Measurements from ENCODE around the gene SLC25A18.
"Not testable (repeated sequence)": the region's sequence is repeated elsewhere in the genome, so short reads cannot be mapped to it uniquely, and the experiment has no call there.

Gene SLC25A18

DNA sequence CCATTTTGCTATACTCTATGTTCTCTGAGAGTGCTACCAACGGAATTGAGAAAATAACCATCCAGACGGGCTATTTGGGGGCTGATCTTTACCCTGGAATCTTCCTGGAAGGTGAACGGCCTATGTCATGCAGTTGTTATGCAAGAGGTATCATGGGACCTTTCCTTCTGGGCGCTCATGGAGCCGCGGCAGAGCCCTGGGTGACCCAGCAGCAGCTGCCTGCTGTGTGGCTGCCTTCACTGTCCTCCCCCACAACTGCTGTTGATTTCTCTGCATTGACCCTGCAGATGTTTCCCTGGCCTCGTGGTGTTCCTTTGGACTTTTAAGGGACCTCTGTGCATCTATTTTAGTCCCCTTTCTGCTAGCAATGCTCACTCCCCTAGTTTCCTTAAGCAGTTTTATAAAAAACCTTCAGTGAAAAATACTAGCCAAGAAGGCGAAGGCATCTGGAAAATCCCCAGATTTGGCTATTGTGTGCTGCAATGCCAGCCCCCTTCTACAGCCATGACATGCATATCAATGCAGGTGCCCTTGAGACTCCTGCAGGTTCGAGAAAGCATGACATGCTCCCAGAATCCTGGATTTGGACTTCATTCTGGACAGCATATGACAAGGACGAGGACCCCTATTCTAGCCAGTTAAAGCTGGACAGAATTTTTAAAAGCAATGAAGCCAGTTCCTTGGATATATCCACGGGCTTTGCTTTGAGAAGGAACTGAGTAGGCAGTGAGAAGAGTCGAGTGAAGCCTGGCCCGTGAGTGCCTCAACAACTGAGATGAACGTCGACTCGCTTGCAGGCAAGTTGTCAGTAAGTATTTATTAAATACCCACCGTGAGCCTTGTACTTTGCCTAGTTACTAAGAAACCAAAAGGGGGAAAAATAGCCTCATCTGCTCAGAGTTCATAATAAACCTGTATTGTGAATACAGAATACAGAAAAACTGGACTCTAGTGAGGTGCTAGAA is at the start of gene SLC25A18:
SLC25A18 (plus strand) TSS at position 593 of the 965 bp plus-strand sequence. CDS start 16,447 bp downstream, outside the sequence.
- DNase-seq: peak; percentile 18 to 60

- DNase-seq: no peak
Observed at GRCh38 chr22:17513612-17514011, 49.7 kb upstream of the SLC25A18 start.

GRCh38 chr22:17514084-17514483 is 49.2 kb upstream of the SLC25A18 start:
- DNase-seq: no peak

DNA sequence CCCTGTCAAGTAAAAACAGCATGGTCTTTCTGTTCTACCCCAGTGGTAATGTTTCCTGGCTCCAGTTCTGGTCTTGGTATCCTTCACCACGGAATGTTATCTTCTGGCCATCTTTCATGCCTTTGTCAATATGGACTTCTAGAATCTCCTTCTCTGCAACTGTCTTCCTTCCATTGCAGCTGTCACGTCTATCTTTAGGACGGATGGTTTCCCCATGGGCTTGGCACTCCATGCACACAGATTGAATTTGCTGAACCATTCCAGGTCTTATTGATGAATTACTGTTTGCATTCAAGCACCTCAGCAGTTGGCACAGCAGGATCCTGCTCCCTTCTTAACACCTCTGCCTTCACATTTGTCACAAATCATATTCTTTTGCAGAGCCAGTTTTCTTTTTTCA is 44.9 kb upstream of the SLC25A18 start:
- no peak for DNase-seq

DNA sequence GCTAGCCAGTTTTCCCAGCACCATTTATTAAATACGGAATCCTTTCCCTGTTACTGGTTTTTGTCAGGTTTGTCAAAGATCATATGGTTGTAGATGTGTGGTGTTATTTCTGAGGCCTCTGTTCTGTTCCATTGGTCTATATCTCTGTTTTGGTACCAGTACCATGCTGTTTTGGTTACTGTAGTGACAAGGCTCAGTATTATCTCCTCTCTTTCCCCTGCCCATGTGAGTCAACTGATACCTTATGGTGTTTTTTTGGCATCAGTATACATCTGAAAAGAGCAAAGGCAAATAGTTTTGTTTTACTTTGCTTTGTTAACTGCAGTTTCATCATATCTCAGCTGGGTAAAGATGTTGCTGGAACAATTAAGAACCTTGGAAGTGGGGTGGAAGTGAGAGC is 41.3 kb upstream of the SLC25A18 start:
- not testable (repeated sequence) for DNase-seq

DNA sequence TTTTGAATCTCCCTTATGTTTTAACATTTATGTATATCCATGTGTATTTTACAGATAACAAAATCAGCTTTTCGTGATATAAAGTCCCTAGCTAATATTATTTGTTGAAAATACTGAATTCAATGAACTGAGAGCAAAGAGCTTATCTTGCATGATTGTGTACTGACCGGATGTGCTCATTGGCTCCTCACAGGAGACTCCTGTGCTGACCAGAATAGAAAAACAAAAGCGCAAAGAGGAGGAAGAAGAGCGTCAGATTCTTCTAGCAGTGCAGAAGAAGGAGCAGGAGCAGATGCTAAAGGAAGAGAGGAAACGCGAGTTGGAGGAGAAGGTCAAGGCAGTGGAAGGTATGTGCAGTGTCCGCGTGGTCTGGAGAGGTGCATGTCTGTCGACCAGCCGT is 39.4 kb upstream of the SLC25A18 start:
- DNase-seq: no peak

DNA sequence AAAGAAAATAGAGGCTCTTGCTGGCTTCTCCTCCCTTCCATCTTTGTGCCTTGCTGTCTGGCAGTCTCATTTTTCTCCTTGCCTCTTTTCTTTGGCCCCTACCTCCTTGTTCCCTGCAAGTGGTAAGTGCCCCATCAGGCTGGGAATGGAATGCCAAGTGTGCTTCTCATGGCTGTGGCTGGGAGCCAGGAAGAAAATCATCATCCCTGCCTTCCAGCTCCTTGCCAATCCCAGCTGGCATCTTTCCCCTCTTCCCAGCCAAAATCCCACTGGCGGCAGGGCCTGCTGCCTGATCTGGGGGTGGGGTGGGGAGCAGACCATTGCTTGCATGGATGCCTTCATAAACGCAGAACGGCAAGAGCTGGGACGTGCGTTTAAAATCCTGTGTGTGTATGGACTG is 27.0 kb upstream of the SLC25A18 start:
- DNase-seq: no peak

GRCh38 chr22:17537155-17537554 is 26.1 kb upstream of the SLC25A18 start:
- no peak for DNase-seq

DNA sequence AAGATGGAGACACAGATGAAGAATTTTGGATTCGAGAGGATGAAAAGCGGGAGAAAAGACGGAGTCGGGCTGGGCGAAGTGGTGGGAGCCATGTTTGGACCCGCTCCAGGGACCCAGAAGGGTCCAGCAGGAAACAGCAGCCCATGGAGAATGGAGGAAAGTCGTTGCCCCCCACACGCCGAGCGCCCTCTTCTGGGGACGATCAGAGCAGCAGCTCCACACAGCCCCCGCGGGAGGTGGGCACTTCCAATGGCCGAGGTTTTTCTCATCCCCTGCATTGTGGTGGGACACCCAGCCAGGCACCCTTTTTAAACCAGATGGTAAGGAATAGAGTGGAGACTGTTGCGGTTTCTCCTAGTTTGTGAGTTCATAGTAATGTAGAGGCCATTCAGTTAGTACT is 22.8 kb upstream of the SLC25A18 start:
- no peak for DNase-seq

- DNase-seq: no peak
Observed at GRCh38 chr22:17541476-17541875, 21.8 kb upstream of the SLC25A18 start.

- no peak for DNase-seq
Observed at GRCh38 chr22:17542452-17542851, 20.8 kb upstream of the SLC25A18 start.

- DNase-seq: no peak
Observed at GRCh38 chr22:17548010-17548755, 15.1 kb upstream of the SLC25A18 start.

DNA sequence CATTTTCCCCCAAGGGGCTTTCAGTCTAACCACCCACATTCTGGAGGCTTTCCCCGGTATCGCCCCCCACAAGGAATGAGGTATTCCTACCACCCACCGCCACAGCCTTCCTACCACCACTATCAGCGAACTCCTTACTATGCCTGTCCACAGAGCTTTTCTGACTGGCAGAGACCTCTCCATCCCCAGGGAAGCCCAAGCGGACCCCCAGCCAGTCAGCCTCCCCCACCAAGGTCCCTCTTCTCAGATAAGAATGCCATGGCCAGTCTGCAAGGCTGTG is 14.6 kb upstream of the SLC25A18 start:
- DNase-seq: no peak

DNA sequence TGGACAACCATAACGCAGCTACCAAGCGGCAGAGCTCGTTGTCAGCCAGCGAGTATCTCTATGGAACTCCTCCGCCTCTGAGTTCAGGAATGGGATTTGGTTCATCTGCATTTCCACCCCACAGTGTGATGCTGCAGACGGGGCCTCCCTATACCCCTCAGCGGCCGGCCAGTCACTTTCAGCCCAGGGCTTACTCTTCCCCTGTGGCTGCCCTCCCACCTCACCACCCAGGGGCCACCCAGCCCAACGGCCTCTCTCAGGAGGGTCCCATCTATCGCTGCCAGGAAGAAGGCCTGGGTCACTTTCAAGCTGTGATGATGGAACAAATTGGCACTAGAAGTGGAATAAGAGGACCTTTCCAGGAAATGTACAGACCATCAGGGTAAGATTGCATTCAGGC is 14.1 kb upstream of the SLC25A18 start:
- DNase-seq: no peak

DNA sequence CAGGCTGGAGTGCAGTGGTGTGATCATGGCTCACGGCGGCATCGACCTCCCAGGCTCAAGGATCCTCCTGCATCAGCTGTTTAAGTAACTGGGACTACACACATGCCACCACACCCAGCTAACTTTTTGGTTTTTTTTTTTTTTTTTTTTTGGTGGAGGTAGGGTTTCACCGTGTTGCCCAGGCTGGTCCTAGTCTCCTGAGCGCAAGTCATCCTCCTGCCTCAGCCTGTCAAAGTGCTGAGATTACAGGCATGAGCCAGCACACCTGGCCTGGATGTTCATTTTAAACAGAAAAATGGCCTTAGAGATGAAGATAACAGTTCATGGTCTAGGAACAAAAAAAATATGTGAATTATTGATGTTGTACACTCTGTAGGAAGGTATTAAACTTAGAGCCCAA is 13.6 kb upstream of the SLC25A18 start:
- no peak for DNase-seq

GRCh38 chr22:17552737-17553136 is 10.6 kb upstream of the SLC25A18 start:
- DNase-seq: no peak

- DNase-seq: no peak
Observed at GRCh38 chr22:17554814-17555213, 8.5 kb upstream of the SLC25A18 start.

DNA sequence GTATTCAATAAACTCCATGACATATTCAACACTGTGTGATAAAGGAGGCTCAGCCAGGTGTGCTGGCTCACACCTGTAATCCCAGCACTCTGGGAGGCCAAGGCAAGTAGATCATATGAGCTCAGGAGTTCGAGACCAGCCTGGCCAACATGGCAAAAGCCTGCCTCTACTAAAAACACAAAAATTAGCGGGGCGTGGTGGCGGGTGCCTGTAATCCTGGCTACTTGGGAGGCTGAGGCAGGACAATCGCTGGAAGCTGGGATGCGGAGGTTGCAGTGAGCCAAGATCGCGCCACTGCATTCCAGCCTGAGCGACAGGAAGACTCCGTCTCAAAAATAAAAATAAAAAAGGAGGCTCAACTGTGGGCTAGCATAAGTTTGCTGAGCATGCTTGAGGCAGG is 4.1 kb upstream of the SLC25A18 start:
- DNase-seq: no peak

GRCh38 chr22:17563936-17564391 is 666 bp downstream of the SLC25A18 start:
- DNase-seq: no peak

GRCh38 chr22:17566016-17566687 is 2.9 kb downstream of the SLC25A18 start:
- not testable (repeated sequence) for DNase-seq

DNA sequence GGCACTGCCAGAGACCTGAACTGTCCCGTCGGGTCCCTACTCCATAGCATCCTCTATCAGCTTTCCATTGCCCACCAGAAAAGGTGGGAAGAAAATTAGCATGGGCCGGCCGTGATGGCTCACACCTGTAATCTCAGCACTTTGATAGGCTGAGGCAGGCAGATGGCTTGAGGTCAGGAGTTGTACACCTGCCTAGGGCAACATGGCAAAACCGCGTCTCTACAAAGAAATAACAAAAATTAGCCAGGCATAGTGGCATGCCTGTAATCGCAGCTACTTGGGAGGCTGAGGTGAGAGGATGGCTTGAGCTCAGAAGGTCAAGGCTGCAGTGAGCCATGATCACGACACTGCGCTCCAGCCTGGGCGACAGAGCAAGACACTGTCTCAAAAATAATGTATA is 3.5 kb downstream of the SLC25A18 start:
- DNase-seq: no peak

GRCh38 chr22:17569971-17570511 is 6.7 kb downstream of the SLC25A18 start:
- no peak for DNase-seq
